GM13977 (cell line): ENCODE measurements around the gene OSBPL3.

ENCODE experiments used
- DNase-seq: peaks from one replicate; pipeline ENCODE4 v3.0.0; 2012; ENCODE audit warnings: low spot score
- in situ Hi-C: fragments of 300-500 bp; cut with MboI; formaldehyde crosslinking; loops from one replicate; pipeline ENCODE4 v1.12.0; 2022; ENCODE audit warnings: low sequenced_read_pairs, low pct_unique_long_range_greater_than_20kb, mixed read lengths, inconsistent platforms; ENCODE audit not compliant: unreplicated experiment
- TF ChIP-seq, protein P1 (sequence below): IDR thresholded peaks from 2 replicates; pipeline ENCODE4 v1.5.1; 2012; ENCODE audit warnings: mild to moderate bottlenecking, control low read depth; ENCODE audit not compliant: insufficient read depth; ENCODE audit errors: extremely low read depth, missing control alignments

OSBPL3 gene

DNA sequence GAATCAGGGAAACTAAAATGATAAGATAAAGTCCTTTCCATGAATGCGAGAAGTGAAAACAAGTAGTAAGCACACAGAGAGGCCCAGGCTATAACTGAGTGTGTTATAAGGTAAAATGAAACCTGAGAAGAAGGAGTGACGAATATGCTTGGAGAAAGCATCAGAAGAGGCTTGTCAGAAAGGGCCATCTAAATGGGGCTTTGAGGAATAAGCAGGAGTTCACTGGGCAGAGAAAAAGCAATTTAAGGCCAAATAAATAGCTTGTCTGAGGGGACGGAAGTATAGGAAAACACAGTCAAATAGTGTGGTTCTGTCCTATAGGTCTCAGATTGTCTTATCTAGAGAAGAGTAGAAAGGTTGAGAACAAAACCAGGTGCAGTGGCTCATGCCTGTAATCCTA lies 163.1 kb downstream of the OSBPL3 start:
- TF ChIP-seq, protein P1, sequence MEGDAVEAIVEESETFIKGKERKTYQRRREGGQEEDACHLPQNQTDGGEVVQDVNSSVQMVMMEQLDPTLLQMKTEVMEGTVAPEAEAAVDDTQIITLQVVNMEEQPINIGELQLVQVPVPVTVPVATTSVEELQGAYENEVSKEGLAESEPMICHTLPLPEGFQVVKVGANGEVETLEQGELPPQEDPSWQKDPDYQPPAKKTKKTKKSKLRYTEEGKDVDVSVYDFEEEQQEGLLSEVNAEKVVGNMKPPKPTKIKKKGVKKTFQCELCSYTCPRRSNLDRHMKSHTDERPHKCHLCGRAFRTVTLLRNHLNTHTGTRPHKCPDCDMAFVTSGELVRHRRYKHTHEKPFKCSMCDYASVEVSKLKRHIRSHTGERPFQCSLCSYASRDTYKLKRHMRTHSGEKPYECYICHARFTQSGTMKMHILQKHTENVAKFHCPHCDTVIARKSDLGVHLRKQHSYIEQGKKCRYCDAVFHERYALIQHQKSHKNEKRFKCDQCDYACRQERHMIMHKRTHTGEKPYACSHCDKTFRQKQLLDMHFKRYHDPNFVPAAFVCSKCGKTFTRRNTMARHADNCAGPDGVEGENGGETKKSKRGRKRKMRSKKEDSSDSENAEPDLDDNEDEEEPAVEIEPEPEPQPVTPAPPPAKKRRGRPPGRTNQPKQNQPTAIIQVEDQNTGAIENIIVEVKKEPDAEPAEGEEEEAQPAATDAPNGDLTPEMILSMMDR: no peak
- DNase-seq: no peak
- in situ Hi-C loops: no loop called here

DNA sequence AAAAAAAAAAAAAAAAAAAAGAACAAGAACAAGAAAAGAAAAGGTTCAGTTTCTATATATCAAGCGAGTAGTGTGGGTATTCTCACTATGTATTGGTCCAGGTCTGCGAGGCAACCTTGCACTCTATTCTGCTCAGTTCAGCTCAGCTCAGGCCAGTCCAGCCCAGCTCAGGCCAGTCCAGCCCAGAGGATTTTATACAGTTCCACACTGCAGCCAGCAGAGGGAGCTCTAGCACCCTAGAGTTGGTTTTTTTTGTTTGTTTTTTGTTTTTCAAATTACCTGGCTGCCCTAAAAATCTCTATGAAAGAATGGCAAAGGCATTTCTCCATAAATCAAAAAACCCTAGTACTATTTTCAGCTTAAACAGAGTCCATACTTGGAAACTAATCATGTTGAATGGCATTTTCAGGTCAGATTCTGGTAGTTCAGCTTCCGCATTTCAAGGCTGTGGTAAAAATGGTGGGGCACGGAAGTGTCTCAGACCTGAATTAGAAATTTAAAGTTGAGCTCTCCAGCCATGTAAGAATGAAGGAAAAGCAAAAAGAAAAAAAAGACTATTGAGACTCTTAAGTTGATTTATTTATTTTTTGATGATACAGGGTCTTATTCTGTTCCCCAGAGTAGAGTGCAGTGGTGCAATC lies 167.6 kb downstream of the OSBPL3 start:
- DNase-seq: peak; percentile 43
- TF ChIP-seq, protein P1: peak; percentile 88
- in situ Hi-C loops: no loop called here

DNA sequence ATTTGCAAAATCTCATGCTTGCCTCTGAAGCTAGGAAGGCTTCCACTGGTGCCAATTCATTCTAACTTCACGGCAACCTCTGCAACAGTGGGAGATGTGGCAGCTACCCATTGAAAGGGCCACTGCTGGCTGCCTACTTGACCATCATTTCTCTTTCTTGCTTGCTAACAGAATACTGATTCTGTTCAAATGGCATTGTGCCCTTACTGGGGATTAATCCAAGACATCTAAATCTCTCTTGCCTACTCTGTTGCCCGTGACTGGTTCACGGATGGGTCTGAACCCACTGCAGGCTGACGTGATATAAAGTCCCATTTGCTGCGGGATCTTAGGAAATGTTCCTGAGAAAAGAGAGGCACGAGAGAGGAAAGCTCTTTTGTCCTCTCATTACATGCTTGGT lies 171.5 kb downstream of the OSBPL3 start:
- TF ChIP-seq, protein P1: no peak
- in situ Hi-C loops: loop anchor here (10.0 kb wide), 1 partner anchor 266 kb away; no protein-coding TSS in a partner anchor
- no peak for DNase-seq

DNA sequence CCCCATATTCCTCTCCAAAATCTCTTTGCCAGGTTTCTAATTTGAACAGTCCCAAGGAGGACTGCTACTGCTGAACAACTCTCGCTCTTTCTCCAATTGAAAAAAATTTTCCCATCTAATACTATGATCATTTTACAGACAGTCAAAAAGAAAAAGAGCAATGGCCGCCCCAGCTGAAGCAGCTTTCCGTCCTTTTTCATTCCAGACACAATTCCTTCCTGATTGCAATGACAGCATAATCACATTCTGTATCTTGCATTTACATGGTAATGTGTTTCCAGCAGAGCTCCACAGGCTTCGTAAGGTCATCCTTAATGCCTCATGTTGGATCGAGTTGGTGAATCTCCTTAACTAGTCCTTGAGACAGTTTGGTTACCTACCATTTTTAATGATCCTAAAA lies 177.7 kb downstream of the OSBPL3 start:
- in situ Hi-C loops: loop anchor here (10.0 kb wide), 1 partner anchor 273 kb away; no protein-coding TSS in a partner anchor
- TF ChIP-seq, protein P1: no peak
- DNase-seq: no peak

DNA sequence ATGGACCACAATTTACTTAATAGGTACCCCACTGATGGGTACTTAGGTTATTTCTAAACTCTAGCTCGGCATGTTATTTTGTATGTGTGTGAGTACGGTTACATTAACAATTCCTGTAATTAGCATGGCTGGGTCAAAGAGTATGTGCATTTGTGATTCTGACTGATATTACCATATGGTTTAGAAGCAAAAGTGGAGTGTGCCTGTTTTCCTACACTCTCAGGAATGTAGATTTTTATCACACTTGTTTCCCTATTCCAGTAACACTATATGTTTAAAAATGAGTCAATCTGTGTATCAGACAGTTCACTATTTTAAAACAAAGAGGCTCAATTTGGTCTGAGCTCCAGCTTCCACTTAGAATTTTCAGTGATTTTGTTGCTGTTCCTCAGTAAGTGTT lies 178.1 kb downstream of the OSBPL3 start:
- no peak for DNase-seq
- TF ChIP-seq, protein P1: no peak
- in situ Hi-C loops: loop anchor here (10.0 kb wide), 1 partner anchor 273 kb away; no protein-coding TSS in a partner anchor

DNA sequence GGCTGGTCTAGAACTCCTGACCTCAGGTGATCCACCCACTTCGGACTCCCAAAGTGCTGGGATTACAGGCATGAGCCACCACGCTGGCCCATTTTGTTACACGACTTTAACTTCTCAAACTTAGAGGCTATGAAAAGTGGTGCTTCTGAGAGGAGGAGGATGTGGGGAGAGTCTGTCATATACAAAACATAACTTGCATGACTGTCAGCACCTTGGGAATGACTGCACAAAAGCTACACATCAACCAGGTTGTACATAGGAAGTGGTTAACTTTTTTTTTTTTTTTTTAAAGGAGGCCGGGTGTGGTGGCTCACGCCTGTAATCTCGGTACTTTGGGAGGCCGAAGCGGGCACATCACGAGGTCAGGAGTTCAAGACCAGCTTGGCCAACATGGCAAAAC lies 179.3 kb downstream of the OSBPL3 start:
- TF ChIP-seq, protein P1: no peak
- no peak for DNase-seq
- in situ Hi-C loops: loop anchor here (10.0 kb wide), 1 partner anchor 274 kb away; no protein-coding TSS in a partner anchor
